PC-3 (cell line): ENCODE results near the gene MGLL.

Experiments
- CTCF ChIP-seq: fragments of 300-600 bp; sonication (generic); conservative IDR thresholded peaks from 2 replicates; pipeline ENCODE4 v1.5.1; 2017; ENCODE audit warnings: antibody characterized with exemption, low read depth, mild to moderate bottlenecking, low read length
- EZH2 ChIP-seq: fragments of 300-600 bp; sonication (generic); IDR thresholded peaks from one replicate; pipeline ENCODE4 v1.6.1; 2017; ENCODE audit warnings: antibody characterized with exemption, mild to moderate bottlenecking, low read length; ENCODE audit not compliant: unreplicated experiment
- EZH2phosphoT487 ChIP-seq: fragments of 300-600 bp; sonication (generic); IDR thresholded peaks from 2 replicates; pipeline ENCODE4 v1.6.1; 2018; ENCODE audit warnings: mild to moderate bottlenecking, antibody characterized with exemption, low read length, borderline replicate concordance

- TF ChIP-seq CTCF: no peak
- TF ChIP-seq EZH2: no peak
- TF ChIP-seq EZH2phosphoT487: no peak
These were observed 141.5 kb downstream of the MGLL start for GRCh38 chr3:127680798-127681221.
